HG03103 (cell line): ENCODE results near the gene ZFYVE26.
"Not testable (repeated sequence)": the region's sequence is repeated elsewhere in the genome, so short reads cannot be mapped to it uniquely, and the experiment has no call there.

Source experiments
- ATAC-seq: cut with Tn5 transposase; IDR thresholded peaks from one replicate; pipeline ENCODE4 v1.9.1; 2021; ENCODE audit warnings: low read depth; ENCODE audit not compliant: unreplicated experiment

The ZFYVE26 gene

GRCh38 chr14:67816326-67817002 is at the start of gene ZFYVE26:
ZFYVE26 (minus strand) TSS chr14:67816590; CDS start chr14:67815963, 627 bp downstream.
- peak; percentile 77 for ATAC-seq

GRCh38 chr14:67863223-67863622 is 46.8 kb upstream of the ZFYVE26 start:
- ATAC-seq = no peak

- no peak for ATAC-seq
Measured at GRCh38 chr14:67859169-67859749, 42.9 kb upstream of the ZFYVE26 start.

DNA sequence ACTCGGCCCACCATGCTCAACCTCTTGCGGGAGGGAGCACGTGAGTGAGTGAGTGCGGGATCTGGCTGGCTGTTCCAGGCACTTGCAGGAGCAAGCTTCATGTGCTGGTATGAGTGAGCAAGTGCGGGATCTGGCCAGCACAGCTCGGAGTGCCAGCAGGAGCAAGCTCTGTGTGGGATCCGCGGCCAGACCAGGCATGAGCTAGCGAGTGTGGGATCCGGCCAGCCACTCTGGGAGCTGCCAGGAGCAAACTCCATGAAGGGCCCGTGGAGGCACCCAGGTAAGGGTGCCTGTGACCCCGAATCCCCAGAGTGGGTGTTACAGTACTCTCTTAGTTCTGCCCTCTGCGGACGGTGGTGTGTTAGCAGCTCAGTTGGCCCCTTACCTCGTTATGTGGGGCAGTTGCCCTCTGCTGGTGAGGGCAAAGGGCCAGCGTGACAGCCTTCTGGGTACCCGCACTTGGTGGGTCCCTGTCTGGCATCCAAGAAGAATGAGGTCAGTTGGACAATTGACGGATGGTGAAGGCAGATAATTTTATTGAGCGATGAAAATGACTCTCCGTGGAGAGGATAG is 41.5 kb upstream of the ZFYVE26 start:
- no peak for ATAC-seq

- ATAC-seq = no peak
Measured at GRCh38 chr14:67856827-67857226, 40.4 kb upstream of the ZFYVE26 start.

GRCh38 chr14:67853715-67854114 is 37.3 kb upstream of the ZFYVE26 start:
- no peak for ATAC-seq

- no peak for ATAC-seq
Measured at GRCh38 chr14:67852926-67853604, 36.7 kb upstream of the ZFYVE26 start.

DNA sequence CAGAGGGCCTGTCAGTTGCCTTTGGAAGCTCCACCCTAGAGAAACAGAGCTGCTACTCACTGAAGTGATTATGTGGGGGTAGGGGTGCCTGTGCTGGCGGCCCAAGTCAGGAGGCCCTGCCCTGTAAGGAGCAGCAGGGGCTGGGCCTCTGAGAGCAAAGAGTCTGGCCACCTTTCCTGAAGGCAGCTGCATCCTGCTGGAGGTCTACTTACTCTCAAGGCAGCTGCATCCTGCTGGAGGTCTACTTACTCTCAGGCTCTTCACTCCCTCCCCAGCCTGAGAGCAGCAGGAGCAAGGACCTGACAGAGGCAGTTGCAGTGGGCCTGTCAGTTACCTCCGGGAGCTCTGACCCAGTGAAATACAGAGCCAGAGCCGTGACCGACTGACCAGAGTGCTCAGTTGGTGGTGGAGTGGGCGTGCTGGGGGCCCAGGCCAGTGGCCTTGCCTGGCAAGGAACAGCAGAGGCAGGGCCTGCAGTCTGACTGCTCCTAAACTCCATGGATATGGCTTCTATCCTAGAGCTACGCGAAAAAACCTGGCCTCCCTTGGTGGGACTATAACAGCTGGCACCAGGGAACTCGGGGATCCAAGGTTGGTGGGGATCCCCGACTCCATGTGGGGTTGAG is 35.5 kb upstream of the ZFYVE26 start:
- no peak for ATAC-seq

DNA sequence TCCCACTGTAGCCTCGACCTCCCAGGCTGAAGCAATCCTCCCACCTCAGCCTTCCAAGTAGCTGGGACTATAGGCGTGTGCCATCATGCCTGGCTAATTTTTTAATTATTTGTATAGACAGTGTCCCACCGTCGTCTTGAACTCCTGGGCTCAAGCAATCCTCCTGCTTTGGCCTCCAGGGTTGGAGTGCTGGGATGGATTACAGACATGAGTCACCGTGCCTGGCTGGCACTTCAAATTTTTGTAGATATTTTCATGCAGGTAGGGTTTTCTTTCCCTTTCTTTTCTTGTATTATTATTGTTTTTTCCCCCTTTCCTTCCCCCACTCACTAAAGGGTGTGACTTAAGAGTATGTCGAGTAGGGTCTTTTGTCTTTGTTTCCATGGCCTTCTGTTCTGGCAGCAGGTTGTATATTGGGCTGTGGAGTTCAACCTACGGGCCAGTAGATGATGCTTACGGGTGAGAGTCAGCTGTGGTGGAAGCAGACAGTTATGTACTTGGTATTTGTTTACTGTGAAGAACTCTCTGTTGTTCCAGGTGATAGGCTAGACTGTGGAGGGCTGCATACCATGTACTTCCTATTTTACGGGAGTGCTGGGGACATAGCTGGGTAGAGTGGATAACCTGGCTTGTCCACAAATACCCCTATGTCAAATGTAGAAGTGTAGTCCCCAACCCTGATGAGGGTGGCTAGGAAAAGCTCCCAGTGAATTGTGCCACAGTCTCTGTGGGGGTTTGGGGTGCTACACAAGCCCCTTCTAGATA is 33.9 kb upstream of the ZFYVE26 start:
- no peak for ATAC-seq

- ATAC-seq = no peak
Measured at GRCh38 chr14:67846029-67846610, 29.7 kb upstream of the ZFYVE26 start.

DNA sequence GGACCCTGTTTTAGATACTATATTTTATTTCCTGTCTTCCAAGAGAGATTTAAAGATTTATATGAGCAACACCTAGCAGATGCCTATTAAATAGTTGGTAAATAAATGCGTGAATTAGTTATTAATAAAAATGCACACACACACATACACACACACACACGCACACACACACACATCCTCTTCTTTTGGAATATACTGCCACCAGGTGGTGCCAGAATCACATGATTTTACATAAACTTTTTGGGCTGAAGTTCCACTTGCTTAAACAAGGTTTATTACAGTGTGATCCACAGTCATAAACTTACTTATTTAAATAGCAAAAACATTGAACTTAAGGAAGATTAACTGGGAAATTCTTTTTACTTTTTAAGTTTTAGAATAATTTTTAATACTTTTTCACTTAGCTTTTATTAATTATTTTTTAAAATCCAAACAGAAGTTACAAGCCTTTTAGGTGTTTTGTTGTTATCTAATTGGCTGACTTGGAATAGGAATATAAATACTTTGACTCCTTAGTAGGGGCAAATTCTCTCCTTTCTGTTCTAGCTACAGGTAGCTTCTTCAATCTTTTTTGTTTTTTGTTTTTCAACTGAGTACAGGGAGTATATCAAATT is 20.7 kb upstream of the ZFYVE26 start:
- ATAC-seq = no peak

- no peak for ATAC-seq
Measured at GRCh38 chr14:67835596-67835995, 19.2 kb upstream of the ZFYVE26 start.

DNA sequence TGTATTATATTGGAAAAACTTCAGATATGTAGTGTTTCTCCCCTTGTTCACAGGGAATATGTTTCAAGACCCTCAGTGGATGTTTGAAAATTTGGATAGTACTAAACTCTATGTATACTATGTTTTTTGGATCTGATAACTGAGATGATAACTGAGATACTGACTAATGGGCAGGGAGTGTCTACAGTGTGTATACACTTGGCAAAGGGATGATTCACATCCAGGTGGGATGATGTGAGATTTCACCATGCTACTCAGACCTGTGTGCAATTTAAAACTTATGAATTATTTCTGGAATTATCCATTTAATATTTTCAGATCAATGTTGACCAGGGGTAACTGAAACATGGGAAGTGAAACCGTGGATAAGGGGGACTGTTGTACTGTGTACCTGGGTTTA is 17.0 kb upstream of the ZFYVE26 start:
- ATAC-seq = no peak

DNA sequence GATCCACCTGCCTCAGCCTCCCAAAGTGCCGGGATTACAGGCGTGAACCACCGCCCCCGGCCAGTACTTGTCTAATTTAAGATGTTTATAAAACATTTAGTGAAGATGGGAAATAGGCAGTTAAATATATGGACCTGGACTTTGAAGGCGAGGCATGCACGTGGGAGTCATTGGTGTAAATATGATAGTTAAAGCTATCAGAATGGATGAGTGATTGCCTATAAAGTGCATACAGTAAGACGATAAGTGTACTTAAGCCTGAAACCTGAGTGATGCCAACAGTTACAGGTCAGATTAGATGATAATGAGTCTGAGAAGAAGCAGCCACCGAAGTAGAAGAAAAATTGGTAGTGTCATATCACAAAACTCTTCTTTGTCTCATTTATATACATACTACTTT is 14.7 kb upstream of the ZFYVE26 start:
- no peak for ATAC-seq

DNA sequence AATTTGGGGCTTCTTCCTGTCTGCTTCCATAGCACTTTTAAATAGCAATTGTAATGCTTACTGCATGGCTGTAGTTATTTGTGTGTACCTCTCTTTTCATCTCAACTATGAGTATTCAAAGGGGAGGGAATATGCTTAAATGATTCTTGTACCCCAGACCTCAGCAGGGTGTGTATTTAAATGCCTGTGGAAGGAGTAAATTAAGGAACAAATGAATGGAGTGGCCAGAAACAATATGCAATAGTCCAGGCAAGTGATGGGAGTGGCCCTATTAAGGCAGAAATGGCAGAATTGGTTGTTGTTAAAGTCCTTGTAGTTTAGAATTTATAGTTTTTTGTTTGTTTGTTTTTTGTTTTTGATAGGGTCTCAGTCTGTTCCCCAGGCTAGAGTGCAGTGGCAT is 4.7 kb upstream of the ZFYVE26 start:
- ATAC-seq = no peak

GRCh38 chr14:67820428-67820971 is 4.1 kb upstream of the ZFYVE26 start:
- ATAC-seq = no peak

DNA sequence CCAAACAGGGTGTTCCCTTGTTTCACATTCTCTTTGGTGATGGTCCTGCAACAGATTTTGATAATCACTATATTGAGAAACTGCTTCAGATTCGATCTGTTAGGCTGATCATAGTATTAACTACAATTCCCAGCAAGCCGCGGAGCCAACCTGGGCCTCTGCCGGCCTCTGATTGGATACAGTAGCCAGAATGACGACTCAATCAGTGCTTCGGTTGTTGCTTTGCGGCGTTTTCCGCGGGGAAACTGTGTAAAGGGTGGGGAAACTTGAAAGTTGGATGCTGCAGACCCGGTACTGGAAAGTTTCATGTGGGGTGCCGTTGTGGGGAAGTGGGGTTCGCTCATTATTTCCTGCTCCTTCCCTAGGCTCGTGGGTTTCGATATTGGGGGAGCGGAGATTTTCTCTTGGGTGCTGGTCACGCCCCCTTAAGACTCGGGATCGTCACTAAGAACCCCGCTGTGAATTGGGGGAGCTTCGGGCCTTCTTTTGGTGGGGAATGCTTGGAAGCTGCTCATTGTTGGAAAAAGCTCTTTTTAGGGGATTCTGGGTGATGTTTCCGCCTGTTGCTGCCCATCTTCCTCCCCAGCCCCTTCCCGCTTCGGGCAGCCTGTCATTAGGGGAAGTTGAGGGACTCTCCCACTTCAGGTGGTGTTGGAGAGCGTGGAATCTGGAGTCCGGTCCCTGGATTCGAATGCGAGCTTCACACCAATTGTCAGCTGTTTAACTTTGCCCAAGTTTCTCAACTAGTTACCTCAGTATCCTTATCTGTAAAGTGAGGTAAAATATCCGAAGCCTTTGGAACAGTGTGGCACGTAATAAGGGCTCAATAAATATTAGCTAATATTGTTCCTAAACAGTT is 3.4 kb upstream of the ZFYVE26 start, which contains the start of gene RAD51B:
Gene RAD51B (plus strand): TSS at position 217 of the 859 bp plus-strand sequence.
- ATAC-seq = peak; percentile 51

DNA sequence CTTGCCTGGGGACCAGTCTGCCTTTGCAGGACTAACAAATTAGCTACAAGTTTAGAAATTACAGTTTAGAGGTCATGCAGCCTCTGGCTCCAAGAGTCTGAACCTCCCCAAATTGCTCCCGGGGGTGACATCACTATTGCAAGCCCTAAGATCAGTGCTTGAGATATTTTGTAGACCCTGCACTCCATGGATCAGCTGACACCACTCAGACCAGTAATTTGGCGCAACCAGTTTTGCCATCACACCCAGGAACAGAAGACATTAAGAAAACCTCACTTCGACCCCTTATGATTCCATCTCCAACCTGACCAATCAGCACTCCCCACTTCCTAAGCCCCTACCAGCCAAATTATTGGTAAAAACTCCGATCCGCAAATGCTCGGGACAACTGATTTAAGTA is 2.1 kb upstream of the ZFYVE26 start:
- ATAC-seq = not testable (repeated sequence)
